Stimulated activated naive CD8-positive, alpha-beta T cell treated with anti-CD3 and anti-CD28 coated beads, Interleukin-15, Interleukin-2, amounts not matched to agents 100 ng/mL and 50 ng/mL, for 24 hours (primary cell): ENCODE data around the gene RYR1.
"Not testable (repeated sequence)": the region's sequence is repeated elsewhere in the genome, so short reads cannot be mapped to it uniquely, and the experiment has no call there.

ENCODE experiments used
- H3K27ac Mint-ChIP-seq: one replicate; pipeline ENCODE4 v1.8.0; 2021; ENCODE audit warnings: mild to moderate bottlenecking, mixed read lengths
- H3K27me3 Mint-ChIP-seq: one replicate; pipeline ENCODE4 v1.8.0; 2021; ENCODE audit warnings: mixed read lengths
- H3K36me3 Mint-ChIP-seq: one replicate; pipeline ENCODE4 v1.8.0; 2021; ENCODE audit warnings: low read depth, mixed read lengths
- H3K4me1 Mint-ChIP-seq: one replicate; pipeline ENCODE4 v1.8.0; 2021; ENCODE audit warnings: low read depth, mixed read lengths
- H3K4me3 Mint-ChIP-seq: one replicate; pipeline ENCODE4 v1.8.0; 2021; ENCODE audit warnings: mild to moderate bottlenecking, mixed read lengths
- H3K9me3 Mint-ChIP-seq: one replicate; pipeline ENCODE4 v1.8.0; 2021; ENCODE audit warnings: mixed read lengths

The RYR1 gene

GRCh38 chr19:38624822-38625221 is 191.3 kb downstream of the RYR1 start:
- Mint-ChIP-seq H3K4me1 (peaks cover 11% of the 10 kb centered on the region), H3K9me3 (no peaks in the 10 kb centered on the region), H3K27ac (no peak overlapping the region), H3K27me3 (no peaks in the 10 kb centered on the region), H3K4me3 (no peak overlapping the region), H3K36me3 (peaks cover 70% of the 10 kb centered on the region)

- Mint-ChIP-seq H3K27me3 (no peaks in the 10 kb centered on the region), H3K4me1 (peaks cover 2% of the 10 kb centered on the region), H3K36me3 (peaks cover 77% of the 10 kb centered on the region), H3K27ac (no peak overlapping the region), H3K9me3 (no peaks in the 10 kb centered on the region), H3K4me3 (no peak overlapping the region)
Measured at GRCh38 chr19:38626401-38626800, 192.9 kb downstream of the RYR1 start.

- Mint-ChIP-seq H3K4me3 (no peak overlapping the region), H3K4me1 (peaks cover 3% of the 10 kb centered on the region), H3K27me3 (no peaks in the 10 kb centered on the region), H3K27ac (no peak overlapping the region), H3K36me3 (peaks cover 66% of the 10 kb centered on the region), H3K9me3 (no peaks in the 10 kb centered on the region)
Measured at GRCh38 chr19:38629568-38629967, 196.1 kb downstream of the RYR1 start.

- H3K27me3 Mint-ChIP-seq, H3K27ac Mint-ChIP-seq, H3K9me3 Mint-ChIP-seq, H3K4me3 Mint-ChIP-seq: not testable (repeated sequence)
- peaks cover 18% of the 10 kb centered on the region for H3K4me1 Mint-ChIP-seq
- H3K36me3 Mint-ChIP-seq: peaks cover 62% of the 10 kb centered on the region
Measured at GRCh38 chr19:38631301-38631700, 197.8 kb downstream of the RYR1 start.

- H3K27ac Mint-ChIP-seq, H3K9me3 Mint-ChIP-seq, H3K4me3 Mint-ChIP-seq, H3K27me3 Mint-ChIP-seq: not testable (repeated sequence)
- H3K36me3 Mint-ChIP-seq: peaks cover 61% of the 10 kb centered on the region
- peaks cover 24% of the 10 kb centered on the region for H3K4me1 Mint-ChIP-seq
Measured at GRCh38 chr19:38631811-38632475, 198.5 kb downstream of the RYR1 start.

- no peaks in the 10 kb centered on the region for H3K27me3 Mint-ChIP-seq
- no peaks in the 10 kb centered on the region for H3K9me3 Mint-ChIP-seq
- H3K27ac Mint-ChIP-seq: no peak overlapping the region
- H3K36me3 Mint-ChIP-seq: peaks cover 57% of the 10 kb centered on the region
- H3K4me3 Mint-ChIP-seq: no peak overlapping the region
- peaks cover 31% of the 10 kb centered on the region for H3K4me1 Mint-ChIP-seq
Measured at GRCh38 chr19:38632476-38633213, 199.2 kb downstream of the RYR1 start.

GRCh38 chr19:38634757-38635482 is 201.4 kb downstream of the RYR1 start:
- H3K36me3 Mint-ChIP-seq: peaks cover 45% of the 10 kb centered on the region
- H3K27me3 Mint-ChIP-seq: no peaks in the 10 kb centered on the region
- peak overlapping the region; percentile 84 for H3K27ac Mint-ChIP-seq
- H3K9me3 Mint-ChIP-seq: no peaks in the 10 kb centered on the region
- no peak overlapping the region for H3K4me3 Mint-ChIP-seq
- H3K4me1 Mint-ChIP-seq: peaks cover 31% of the 10 kb centered on the region

GRCh38 chr19:38635483-38636399 is 202.2 kb downstream of the RYR1 start:
- H3K9me3 Mint-ChIP-seq: no peaks in the 10 kb centered on the region
- no peak overlapping the region for H3K27ac Mint-ChIP-seq
- H3K4me3 Mint-ChIP-seq: no peak overlapping the region
- peaks cover 41% of the 10 kb centered on the region for H3K36me3 Mint-ChIP-seq
- H3K27me3 Mint-ChIP-seq: no peaks in the 10 kb centered on the region
- peaks cover 31% of the 10 kb centered on the region for H3K4me1 Mint-ChIP-seq
